Measurements from ENCODE around the gene REST.
"Not testable (repeated sequence)": the region's sequence is repeated elsewhere in the genome, so short reads cannot be mapped to it uniquely, and the experiment has no call there.

- not testable (repeated sequence) for TF ChIP-seq EP300, CTCF, POLR2A (IDR thresholded peaks at IDR 0.05)
Observed at GRCh38 chr4:56900186-56900585, 7.5 kb upstream of the REST start.

Data from suprapubic skin (tissue), 3 donors.